ENCODE data around the gene TLN1.
A peak's percentile ranks its signal among the peaks of the same experiment; 100 is the strongest.

TLN1 gene

DNA sequence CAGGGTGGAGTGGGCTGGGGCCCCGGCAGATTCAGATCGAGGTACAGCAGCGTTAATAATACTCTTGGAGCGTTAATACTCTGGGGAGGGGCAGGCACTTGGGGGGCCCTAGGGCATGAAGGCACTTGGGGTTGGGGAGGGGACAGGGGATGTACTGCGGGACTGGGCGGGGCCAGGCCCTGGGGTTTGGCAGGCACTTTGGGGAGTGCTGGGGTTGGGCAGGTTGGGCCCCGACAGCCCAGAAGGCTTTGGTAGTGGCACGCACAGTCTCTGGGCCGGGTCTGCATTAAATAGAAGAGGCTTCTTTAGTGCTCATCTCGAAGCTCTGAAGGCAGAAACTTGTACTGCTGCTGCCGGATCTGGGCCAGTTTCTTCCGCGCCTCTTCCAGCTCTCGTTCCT, 34.5 kb downstream of the TLN1 start:
- no peak overlapping the region for H3K27ac ChIP-seq
- no peak for TF ChIP-seq ZFX (IDR thresholded peaks at IDR 0.05; ENCODE audit: borderline replicate concordance)
- TF ChIP-seq, protein P1, sequence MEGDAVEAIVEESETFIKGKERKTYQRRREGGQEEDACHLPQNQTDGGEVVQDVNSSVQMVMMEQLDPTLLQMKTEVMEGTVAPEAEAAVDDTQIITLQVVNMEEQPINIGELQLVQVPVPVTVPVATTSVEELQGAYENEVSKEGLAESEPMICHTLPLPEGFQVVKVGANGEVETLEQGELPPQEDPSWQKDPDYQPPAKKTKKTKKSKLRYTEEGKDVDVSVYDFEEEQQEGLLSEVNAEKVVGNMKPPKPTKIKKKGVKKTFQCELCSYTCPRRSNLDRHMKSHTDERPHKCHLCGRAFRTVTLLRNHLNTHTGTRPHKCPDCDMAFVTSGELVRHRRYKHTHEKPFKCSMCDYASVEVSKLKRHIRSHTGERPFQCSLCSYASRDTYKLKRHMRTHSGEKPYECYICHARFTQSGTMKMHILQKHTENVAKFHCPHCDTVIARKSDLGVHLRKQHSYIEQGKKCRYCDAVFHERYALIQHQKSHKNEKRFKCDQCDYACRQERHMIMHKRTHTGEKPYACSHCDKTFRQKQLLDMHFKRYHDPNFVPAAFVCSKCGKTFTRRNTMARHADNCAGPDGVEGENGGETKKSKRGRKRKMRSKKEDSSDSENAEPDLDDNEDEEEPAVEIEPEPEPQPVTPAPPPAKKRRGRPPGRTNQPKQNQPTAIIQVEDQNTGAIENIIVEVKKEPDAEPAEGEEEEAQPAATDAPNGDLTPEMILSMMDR (IDR thresholded peaks at IDR 0.05): no peak

DNA sequence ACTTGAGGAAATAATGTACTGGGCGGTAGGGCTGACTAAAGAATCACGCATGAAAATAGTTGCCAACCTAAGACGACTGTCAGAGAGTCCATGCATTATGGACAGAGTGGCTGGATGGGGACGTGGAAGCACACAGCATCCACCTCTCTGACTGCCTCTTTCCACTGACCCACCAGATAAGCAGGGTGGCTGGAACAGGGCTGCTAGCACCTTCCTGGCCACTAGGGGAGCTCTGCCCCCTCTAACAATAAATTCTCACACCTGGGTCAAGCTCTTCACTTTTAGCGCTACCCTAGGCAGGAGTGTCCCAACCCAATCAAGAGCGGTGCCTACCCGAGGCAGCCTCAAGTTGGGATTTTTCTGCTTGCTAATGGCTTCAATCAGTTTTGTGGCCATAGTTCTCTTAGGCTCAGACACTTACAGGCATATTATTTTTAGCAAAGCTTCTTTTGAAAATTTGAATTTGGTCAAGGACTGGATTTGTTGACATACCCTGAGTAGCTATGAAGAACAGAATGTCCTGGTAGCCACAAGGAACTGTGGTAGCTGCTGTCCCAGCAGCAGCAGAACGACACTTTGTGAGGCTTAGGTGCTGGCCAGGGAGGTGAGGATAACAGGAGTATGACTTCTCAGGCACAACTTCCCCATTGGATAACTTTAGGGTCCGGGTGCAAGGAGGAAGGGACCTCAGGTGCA, 35.3 kb downstream of the TLN1 start:
- TF ChIP-seq, protein P1 (IDR thresholded peaks at IDR 0.05): peak; percentile 96
- TF ChIP-seq ZFX (IDR thresholded peaks at IDR 0.05; ENCODE audit: borderline replicate concordance): no peak
- peak overlapping the region; percentile 26; the same call in 1 of the 2 replicates for H3K27ac ChIP-seq

DNA sequence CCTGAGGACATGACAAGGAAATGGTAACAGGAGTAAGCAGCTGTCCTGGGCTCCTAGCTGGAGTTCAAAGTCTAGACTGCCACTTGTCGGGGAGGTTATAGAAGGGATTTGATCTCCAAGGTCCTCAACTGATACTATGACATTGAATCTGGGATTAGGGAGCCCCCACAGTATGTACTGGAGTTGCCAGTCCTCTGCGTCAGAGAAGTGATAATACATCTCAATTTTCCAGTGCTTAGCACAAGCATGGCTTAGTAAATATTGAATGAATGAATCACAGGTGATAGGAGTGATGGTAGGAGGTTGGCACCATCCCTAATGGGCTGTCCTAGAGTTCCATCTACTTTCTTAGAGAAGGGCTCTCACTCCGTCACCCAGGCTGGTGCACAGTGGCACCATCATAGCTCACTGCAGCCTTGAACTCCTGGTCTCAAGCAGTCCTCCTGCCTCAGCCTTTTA, 36.0 kb downstream of the TLN1 start:
- TF ChIP-seq, protein P1 (IDR thresholded peaks at IDR 0.05): no peak
- TF ChIP-seq ZFX (IDR thresholded peaks at IDR 0.05; ENCODE audit: borderline replicate concordance): no peak
- H3K27ac ChIP-seq: peak overlapping the region; percentile 26; the same call in 1 of the 2 replicates

DNA sequence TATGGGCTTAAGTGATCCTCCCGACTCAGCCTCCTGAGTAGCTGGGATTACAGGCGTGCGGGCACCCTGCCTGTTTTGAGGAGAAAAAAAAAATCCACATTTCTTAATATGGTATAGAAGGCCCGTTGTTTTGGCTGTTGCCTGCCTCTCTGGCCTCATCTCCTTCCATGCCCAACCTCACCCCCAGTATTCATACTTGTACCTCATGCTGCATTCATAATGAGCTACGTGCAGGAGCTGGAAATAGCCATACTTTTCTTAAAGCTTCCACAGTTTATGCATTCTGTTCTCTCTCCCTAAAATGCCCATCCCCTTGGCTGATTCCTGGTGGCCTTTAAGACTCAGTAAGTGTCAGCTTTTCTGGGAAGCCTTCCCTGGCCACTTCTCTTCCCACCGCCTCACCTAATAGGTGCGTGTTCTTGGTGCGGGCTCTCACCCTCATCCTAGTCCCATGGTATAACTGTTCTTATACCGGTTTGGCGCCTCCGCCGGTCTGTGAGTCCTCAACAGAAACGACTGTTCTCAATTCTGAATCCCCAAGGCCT, 40.2 kb downstream of the TLN1 start:
- no peak overlapping the region for H3K27ac ChIP-seq
- TF ChIP-seq, protein P1 (IDR thresholded peaks at IDR 0.05): no peak
- no peak for TF ChIP-seq ZFX (IDR thresholded peaks at IDR 0.05; ENCODE audit: borderline replicate concordance)

DNA sequence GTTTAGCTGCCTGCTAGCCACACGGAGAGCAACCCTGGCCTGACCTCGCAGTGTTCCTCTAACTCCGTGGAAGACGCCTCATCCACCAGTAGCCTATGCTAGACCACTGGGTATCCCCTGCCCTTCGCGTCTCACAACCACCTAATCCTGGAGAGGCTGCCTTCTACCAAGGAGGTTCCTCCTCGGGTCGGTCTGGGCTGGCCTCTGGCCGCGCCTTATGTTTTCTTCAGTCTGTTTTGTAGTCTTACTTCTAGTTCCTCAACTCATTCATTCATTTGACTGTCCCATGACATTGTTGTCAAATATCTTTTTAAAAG, 40.7 kb downstream of the TLN1 start:
- TF ChIP-seq, protein P1 (IDR thresholded peaks at IDR 0.05): no peak
- no peak for TF ChIP-seq ZFX (IDR thresholded peaks at IDR 0.05; ENCODE audit: borderline replicate concordance)
- H3K27ac ChIP-seq: no peak overlapping the region

DNA sequence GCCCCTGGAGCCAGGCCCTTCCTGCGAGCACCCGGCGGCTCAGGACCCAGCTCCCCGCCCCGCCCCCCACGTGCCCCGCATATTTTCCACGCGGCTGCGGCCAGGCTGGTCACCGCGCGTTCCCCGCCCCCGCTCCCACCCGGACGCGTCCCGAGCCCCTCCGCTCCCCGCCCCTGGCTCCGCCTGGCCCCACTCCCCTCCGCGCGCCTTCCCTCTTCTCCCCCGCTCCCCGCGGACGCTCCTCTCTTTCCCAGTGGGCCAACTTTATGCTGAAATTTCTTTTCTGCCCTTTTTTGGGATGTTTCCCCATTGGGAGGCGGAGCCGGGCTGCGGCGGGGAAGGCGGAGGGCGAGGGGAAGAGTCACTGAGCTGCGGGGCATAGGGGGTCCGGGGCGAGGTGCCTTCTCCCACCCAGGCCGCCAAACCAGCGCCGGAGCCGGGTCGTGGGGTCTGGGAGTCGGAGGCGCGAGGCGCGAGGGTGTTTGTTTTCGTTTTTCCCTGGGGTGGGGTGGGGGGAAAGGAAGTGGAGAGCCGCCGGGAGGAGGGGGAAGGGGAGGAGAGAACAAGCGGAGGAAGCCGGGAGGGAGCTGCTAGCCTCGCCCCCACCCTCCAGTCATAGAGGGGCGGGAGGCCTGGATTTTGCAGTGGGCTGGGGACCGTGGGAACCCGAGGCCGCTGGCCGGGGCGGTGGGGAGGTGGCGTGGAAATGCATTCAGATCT, 41.2 kb downstream of the TLN1 start:
- TF ChIP-seq ZFX (IDR thresholded peaks at IDR 0.05; ENCODE audit: borderline replicate concordance): no peak
- TF ChIP-seq, protein P1 (IDR thresholded peaks at IDR 0.05): no peak
- no peak overlapping the region for H3K27ac ChIP-seq

DNA sequence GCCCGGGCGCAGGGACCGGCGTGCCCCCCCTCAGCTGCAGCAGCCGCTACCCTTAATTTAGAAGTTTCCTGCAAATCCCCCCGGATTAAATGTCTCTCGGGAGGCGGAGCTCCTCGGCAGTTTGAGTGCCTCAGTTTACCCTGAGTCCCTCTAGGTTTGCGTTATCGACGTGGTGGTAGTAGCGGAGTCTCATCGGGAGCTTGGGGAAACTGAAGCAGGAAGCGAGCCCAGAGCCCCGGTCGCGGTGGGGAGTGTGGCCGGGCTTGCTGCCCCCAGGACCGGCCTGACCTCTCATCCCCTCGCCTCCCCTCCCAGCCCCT, 41.7 kb downstream of the TLN1 start:
- no peak overlapping the region for H3K27ac ChIP-seq
- TF ChIP-seq ZFX (IDR thresholded peaks at IDR 0.05; ENCODE audit: borderline replicate concordance): no peak
- TF ChIP-seq, protein P1 (IDR thresholded peaks at IDR 0.05): no peak

Data from 22Rv1 (cell line).